GM12872 (cell line): ENCODE data around the gene CHST11.

Source experiments
- TF ChIP-seq, protein P1 (sequence below): IDR thresholded peaks from 3 replicates; pipeline ENCODE4 v1.5.1; 2011; ENCODE audit warnings: low read depth, mild to moderate bottlenecking, low read length, moderate library complexity; ENCODE audit not compliant: insufficient read depth

Gene CHST11

DNA sequence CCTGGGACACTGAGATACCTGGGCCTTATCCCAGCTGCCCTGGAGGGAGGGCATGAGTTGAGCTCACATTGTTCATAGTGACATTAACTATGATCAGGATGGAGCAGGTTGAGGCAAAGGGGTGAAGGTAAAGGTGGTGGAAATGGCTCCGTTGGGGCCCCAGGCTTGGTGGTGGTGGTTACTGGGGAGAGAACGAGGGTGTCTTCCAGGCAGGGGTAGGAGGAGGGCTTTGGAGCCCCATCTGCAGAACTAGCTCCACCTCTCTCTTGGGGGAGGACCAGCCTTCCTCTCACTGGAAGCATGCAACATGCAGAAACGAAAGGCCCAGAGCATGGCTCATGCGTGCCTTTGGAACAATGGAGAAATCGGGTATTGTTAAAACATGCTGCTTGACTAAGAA, 284.3 kb downstream of the CHST11 start:
- TF ChIP-seq, protein P1, sequence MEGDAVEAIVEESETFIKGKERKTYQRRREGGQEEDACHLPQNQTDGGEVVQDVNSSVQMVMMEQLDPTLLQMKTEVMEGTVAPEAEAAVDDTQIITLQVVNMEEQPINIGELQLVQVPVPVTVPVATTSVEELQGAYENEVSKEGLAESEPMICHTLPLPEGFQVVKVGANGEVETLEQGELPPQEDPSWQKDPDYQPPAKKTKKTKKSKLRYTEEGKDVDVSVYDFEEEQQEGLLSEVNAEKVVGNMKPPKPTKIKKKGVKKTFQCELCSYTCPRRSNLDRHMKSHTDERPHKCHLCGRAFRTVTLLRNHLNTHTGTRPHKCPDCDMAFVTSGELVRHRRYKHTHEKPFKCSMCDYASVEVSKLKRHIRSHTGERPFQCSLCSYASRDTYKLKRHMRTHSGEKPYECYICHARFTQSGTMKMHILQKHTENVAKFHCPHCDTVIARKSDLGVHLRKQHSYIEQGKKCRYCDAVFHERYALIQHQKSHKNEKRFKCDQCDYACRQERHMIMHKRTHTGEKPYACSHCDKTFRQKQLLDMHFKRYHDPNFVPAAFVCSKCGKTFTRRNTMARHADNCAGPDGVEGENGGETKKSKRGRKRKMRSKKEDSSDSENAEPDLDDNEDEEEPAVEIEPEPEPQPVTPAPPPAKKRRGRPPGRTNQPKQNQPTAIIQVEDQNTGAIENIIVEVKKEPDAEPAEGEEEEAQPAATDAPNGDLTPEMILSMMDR, result no peak

DNA sequence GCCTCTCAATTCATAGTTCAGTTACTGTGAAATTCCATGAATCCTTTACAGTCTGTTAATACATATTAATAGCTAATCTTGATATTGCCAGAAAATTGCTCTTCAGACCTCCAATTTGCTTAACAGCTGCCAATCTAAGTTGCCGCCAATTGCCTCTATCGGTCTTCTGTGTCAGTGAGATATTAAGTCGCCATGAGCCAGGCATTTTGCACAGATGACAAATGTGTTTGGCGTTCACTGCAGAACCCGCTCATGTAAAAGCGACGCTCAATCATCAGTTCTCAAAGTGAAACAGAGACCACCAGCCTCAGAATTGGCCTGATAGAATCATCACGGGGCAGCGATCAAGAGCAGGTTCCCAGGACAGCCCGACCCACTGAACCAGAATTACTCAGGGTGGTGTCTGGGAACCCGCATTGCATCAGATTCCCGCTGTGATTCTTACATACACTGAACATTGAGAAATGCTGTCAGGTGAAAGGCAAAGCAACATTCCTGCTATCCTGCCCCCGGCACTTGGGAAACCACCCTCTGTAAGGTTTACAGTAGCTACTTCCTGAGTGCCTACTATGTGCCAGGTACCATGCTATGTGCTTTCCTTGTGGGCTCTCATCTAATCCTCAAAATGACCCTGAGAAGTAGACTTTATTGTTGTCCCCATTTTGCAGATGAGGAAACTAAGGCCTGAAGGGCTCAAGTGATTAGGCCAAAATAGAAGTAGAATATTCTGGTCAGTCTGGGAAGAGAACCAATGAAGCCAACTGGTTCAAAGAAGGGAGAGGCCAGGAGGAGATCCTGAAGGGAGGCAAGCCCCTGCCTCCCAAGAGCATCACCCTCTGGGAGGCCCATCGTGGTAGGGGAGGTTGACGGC, 285.0 kb downstream of the CHST11 start:
- TF ChIP-seq, protein P1, result no peak

DNA sequence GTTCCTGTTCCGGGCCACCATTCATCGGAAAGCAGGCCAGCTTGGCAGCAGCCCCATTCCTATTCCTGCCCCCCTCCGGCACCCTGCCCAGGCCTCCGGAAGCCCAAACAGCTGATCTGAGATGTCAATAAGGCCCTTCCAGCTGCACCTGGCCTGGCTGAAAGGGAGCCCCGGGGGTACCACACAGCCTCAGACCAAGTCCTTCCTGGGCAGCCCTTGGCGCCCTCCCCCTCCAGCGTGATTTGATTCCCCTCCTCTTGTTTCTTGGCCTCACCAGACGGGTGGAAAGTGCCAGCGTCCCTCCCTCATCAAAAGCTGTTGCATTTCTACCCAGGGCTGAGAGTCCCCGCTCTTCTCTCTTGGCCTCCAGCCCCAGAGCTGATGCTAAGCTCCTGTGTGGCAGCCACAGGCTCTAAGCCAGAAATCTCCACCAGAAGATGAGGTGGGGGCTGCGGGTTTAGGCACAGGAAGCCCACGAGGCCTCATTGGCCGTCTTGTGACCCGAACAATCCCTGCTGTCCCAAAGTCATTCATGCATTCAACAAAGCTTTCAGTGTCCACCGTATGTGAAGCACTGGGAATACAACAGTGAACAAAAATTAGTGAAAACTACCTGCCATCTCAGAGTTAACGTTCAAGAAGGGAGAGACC, 285.9 kb downstream of the CHST11 start:
- TF ChIP-seq, protein P1, result no peak

- TF ChIP-seq, protein P1, result 0 out of 3 replicates have a peak, but pooled peaks have one; percentile 15
Measured at GRCh38 chr12:104743202-104743580, 286.4 kb downstream of the CHST11 start.

GRCh38 chr12:104746467-104747088, 289.8 kb downstream of the CHST11 start:
- TF ChIP-seq, protein P1, result no peak

DNA sequence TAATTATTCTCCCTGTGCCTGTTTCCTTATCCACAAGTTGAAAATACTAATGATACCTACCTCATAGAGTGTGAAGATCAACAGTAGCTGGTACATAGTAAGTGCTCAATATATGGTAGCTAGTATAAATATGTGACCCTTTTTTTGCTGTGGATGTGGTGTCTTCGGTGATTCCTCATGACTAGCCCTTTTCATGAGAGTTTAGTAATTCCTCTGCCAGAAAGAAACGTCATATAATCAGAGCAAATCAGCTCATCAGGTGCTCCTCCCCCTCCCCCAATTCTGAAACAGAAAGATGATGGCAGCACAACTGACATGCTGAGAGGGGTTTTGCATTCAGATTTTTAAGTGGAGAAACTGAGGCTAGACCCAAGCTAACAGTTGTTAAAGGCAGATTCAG, 290.6 kb downstream of the CHST11 start:
- TF ChIP-seq, protein P1, result no peak

- TF ChIP-seq, protein P1, result no peak
Measured at GRCh38 chr12:104747955-104748354, 291.2 kb downstream of the CHST11 start.
